ENCODE data around the gene CSK. TPM values are rescaled to one million over a fixed set of nuclear protein-coding genes. Genes with fewer than 3 reads are reported as not detected.
"Not testable (repeated sequence)": the region's sequence is repeated elsewhere in the genome, so short reads cannot be mapped to it uniquely, and the experiment has no call there.

CSK gene
- 21.7 and 22.7 TPM in 2 replicates for total RNA-seq (2014; rRNA removed; shearing (Covaris generic))

DNA sequence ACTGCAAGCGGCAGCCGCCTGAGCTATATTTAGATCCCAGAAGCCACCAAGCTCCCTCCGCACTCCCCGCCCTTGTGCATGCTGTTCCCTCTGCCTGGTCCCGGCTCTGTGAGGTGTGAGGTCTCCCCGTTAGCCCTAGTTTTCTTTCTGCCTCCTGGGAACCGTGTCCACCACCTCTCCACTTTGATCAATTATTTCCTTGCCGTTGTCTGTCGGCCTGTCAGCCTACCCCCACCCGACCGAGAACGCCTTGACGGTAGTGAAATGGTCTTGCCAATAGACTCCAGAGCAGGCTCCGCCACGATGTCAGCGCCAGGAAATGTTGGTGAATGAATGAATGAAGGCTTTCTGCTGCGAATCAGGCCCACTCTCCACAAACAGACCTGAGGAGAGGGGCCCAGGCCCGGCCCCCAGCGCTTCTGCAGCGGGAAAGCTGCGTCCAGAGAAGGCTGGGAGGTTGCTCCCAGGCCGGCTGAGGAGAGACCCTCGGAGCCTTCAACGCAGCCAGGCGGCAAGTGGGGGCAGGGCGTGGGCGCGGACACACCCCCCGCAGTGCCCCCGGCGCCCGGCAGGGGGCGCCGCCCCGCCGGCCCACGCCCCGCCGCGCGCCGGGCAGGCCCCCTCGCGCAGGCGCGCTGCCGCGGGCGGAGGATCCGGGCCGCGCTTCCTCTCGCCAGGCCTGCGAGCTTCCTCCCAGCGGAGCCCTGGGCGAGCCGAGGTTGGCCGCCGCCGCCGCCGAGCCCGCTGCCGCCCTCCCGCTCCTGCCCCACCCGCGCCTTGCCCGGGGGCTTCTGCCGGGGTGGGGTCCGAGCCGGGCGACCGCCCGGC, at the start of gene CSK:
CSK (plus strand) TSS at position 650 of the 828 bp plus-strand sequence. CDS start 16,218 bp downstream, outside the sequence.
- no peak for DNase-seq (ENCODE audit: low spot score)

DNA sequence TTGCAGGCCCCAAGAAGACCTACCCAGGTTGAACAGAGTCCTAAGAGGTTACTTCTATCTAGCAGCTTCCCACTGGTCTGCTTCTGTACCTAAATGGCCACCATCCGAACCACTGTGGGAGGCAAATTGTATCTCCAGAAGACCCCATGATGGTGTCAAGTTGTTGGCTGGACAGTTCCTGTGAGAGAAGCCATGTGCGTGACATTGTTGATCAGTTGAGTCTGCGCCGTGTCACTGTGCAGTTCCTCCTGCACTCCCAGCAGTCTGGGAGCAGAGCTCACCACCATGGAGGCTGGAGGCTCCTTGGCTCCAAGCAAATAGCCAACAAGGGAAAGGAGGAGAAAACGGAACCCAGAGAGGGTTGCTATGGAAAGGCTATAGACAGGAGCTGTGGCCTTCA, 49.0 kb upstream of the CSK start:
- no peak for DNase-seq (ENCODE audit: low spot score)

DNA sequence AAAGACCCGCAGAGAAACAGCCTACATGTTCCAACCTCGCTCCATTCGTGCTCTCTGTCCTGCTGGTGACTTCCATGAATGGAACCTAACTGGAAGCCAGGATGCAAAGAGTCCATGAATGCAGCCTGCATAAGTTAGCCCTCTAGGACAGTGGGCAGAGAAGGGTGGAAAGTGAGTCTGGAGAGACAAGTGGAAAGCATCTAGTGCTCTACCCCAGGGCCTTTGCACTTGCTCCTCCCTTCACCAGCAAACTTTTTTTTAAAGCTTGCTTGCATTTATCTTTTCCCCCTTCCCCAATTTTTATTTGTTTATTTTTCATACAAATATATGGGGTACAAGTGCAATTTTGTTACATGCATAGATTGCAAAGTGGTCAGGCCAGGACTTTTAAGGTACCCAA, 48.6 kb upstream of the CSK start:
- DNase-seq (ENCODE audit: low spot score): no peak

DNA sequence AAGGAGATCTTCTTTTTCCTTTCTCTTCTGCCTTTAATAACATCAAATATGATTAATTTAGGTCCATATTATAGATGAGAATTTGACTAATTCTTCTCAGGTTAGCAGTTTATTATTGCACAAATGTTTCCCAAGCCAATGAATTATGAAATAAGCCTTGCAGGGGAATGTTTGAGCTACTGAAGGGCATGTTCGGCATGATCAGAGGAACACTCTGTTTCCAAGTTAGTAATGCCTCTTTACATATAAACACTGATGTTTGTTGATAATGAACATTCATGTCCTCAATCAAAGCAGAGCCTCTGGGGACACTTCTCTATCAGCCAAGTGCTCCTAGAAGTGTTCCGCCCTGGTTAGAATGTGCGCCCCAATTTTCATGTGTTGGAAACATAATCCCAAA, 46.6 kb upstream of the CSK start:
- DNase-seq (ENCODE audit: low spot score): no peak

DNA sequence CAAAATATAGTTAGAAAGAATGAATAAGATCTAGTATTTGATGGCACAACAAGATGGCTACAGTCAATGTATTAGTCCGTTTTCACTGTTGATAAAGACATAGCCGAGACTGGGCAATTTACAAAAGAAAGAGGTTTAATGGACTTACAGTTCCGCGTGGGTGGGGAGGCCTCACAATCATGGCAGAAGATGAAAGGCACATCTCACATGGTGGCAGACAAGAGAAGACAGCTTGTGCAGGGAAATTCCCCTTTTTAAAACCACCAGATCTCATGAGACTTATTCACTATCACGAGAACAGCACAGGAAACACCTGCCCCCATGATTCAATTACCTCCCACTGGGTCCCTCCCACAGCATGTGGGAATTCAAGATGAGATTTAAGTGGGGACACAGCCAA, 43.6 kb upstream of the CSK start:
- DNase-seq (ENCODE audit: low spot score): not testable (repeated sequence)

DNA sequence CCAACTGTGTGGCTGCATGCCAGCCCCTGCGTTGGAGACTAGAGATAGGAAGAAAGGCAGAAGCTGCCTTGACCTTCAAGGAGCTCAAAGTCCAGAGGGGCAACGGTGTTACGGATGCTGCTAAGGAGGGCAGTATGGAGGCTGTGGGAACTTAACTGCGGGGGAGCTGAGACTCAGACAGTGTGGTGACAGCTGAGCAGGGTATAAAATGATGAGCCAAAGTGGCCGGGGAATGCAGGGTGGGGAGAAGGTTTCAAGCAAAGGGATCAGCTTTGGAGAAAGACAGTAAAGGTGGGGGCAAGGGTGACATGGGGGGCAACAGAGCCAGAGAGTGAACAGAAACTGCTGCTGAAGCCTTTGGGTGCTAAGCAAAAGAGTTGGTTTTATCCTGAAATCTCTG, 39.5 kb upstream of the CSK start:
- no peak for DNase-seq (ENCODE audit: low spot score)

DNA sequence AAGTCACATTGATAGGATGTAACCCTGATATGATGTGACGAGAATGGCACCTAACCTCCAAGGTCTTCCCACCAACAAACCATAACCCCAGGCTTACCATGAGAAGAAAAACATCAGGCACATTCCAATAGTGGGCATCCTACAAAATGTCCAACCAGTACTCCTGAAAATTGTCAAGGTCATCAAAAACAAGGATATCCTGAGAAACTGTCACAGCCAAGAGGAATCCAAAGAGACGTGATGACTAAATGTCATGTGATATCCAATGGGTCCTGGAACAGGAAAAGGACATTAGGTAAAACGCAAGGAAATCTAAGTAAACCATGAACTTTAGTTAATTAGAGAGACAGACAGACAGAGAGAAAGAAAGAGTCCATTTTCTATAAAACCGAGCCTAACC, 35.5 kb upstream of the CSK start:
- DNase-seq (ENCODE audit: low spot score): no peak

DNA sequence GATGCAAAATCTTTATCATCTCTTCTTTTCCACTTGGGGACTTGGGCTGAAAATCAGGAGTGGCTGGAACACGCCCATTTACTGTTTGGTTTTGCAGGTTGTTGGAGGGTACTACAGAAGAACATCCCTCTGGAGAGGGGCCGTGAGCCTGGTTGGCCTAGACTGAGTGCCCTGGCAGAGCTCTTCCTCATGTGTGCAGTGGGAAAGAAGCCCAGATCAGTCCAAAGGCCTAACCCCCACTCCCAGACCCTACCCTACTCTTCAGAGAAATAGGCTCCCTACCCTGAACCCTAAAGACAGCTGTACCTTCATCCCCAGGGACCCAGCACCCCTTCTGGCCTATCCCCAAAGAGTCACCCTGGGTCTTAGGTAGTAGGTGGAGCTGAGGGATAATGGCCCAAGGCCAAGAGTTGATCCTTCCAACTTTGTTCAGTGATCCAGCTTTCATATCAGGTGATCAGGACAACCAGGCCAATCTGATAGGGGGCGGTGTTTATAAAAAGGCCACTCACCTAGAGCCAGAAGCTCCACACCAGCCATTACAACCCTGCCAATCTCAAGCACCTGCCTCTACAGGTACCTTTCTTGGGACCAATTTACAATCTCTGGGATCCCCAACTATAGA, 33.4 kb upstream of the CSK start, which contains the start of gene CYP1A2:
CYP1A2 (plus strand) TSS at position 524 of the 625 bp plus-strand sequence. CDS start 894 bp downstream, outside the sequence.
- no peak for DNase-seq (ENCODE audit: low spot score)

DNA sequence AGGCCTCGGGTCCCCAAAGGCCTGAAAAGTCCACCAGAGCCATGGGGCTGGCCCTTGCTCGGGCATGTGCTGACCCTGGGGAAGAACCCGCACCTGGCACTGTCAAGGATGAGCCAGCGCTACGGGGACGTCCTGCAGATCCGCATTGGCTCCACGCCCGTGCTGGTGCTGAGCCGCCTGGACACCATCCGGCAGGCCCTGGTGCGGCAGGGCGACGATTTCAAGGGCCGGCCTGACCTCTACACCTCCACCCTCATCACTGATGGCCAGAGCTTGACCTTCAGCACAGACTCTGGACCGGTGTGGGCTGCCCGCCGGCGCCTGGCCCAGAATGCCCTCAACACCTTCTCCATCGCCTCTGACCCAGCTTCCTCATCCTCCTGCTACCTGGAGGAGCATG, 32.0 kb upstream of the CSK start:
- DNase-seq (ENCODE audit: low spot score): no peak

DNA sequence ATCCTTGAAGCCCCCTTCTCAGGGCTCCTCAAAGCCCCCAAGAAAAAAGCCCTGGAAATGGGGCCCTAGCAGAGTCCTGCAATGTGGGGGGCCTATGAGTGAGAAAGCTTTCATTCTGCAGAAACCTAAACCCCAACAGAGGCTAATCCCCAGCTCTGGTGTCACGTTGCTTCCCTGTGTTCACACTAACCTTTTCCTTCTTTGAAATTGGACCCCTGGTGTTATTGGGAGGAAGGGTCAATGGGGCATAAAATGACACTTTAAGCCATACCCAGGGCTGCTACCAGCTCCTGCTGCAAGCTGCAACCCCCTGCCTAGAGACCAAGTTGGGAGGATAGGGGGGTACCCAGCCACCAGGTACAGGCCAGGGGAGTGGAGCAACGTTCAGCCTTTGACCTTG, 31.1 kb upstream of the CSK start:
- no peak for DNase-seq (ENCODE audit: low spot score)

DNA sequence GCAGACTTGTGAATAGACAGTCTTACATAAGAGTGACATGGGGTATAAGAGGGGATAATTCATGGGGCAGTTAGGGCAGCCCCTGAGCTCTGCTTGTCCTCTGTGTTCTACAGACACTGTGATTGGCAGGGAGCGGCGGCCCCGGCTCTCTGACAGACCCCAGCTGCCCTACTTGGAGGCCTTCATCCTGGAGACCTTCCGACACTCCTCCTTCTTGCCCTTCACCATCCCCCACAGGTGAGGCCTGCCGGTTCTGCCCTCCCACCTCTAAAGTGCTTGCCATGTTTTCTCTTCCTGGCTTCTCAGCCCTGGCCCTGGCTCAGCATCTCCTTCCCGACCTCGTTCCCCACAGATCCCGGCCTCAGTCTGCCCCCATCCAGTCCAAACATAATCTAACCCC, 29.9 kb upstream of the CSK start:
- no peak for DNase-seq (ENCODE audit: low spot score)

DNA sequence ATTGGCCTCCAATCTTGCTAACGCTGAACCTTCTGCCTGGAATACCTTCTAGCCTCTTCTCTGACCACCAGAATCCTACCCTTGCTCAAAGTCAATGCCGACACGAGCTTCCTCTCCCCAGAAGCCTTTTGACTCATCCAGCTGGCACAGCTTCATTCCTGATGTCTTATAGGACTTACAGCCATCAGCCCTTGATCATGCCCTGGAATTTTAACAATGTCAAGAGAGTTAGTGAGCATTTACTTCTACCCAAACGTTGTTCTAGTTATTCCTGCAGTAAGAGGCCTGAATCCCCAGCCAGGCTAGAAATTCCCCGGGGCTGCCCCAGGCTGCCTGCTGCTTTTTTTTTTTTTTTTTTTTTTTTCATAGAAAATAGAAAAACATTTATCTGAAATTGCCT, 29.3 kb upstream of the CSK start:
- DNase-seq (ENCODE audit: low spot score): no peak

DNA sequence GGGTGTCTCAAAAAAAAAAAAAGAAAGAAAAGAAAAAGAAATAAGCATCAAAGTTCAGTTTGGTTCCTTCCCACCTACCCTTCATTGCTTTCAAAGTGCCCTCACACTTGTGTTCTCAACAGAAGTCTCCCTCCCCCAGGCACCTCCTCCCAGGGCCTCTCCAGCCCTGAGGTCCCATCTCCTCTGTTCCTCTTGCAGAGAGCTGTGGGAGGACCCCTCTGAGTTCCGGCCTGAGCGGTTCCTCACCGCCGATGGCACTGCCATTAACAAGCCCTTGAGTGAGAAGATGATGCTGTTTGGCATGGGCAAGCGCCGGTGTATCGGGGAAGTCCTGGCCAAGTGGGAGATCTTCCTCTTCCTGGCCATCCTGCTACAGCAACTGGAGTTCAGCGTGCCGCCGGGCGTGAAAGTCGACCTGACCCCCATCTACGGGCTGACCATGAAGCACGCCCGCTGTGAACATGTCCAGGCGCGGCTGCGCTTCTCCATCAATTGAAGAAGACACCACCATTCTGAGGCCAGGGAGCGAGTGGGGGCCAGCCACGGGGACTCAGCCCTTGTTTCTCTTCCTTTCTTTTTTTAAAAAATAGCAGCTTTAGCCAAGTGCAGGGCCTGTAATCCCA, 27.2 kb upstream of the CSK start:
- DNase-seq (ENCODE audit: low spot score): no peak

DNA sequence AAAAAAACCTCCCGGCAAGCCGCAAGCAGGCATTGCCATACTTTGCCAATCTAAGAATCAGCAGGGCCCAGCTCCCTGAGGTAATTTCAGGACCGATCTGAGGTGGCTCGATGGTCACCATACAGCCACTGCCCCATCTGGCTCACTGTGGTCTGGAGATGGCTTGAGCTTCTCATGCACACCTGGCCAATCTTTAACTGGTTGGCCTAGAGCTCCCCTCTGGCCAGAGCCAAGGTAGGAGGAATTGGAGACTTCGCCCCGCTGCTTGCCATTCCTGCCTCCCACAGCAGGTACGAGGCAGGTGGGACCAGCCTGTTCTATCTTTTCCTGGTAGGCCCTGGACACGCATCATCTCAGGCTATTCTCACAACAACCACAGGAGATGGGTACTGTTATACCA, 23.1 kb upstream of the CSK start:
- no peak for DNase-seq (ENCODE audit: low spot score)

DNA sequence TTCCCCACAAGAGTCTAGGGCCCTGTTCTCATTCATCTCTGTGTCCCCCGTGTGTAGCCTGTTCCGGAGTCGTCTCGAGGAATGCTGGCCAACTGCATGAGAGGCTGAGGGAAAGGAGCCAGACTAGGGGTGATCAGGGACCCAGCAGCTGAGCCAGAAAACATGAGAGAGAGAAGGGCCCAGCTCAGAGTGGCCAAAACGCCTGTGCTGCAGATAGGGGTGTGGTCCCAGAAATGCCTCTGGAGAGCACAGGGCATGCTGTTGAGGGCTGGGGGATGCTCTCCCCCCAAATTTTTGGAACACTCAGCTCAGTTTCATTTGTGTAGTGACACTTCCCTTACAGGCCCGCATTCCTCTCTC, 19.1 kb upstream of the CSK start:
- no peak for DNase-seq (ENCODE audit: low spot score)

DNA sequence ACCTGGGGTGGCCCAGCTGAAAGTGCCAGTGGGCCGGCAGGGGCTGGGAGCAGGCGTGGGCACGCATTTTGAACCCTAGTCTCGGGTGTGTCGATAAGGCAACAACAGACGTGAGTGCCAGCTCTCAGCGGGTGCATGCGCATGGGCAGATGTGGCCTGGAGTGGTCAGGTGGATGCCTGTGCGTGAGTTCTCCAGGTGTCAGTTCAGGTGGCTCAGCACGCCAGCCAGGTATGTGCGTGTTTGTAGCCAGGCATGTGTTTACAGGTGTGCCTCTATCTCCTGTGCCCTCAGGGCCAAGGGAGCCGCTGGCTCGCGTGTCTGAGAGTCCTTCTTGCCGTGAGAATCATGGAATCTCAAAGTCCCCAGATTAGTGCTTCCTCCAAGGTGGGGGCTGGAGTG, 18.5 kb upstream of the CSK start:
- DNase-seq (ENCODE audit: low spot score): no peak

DNA sequence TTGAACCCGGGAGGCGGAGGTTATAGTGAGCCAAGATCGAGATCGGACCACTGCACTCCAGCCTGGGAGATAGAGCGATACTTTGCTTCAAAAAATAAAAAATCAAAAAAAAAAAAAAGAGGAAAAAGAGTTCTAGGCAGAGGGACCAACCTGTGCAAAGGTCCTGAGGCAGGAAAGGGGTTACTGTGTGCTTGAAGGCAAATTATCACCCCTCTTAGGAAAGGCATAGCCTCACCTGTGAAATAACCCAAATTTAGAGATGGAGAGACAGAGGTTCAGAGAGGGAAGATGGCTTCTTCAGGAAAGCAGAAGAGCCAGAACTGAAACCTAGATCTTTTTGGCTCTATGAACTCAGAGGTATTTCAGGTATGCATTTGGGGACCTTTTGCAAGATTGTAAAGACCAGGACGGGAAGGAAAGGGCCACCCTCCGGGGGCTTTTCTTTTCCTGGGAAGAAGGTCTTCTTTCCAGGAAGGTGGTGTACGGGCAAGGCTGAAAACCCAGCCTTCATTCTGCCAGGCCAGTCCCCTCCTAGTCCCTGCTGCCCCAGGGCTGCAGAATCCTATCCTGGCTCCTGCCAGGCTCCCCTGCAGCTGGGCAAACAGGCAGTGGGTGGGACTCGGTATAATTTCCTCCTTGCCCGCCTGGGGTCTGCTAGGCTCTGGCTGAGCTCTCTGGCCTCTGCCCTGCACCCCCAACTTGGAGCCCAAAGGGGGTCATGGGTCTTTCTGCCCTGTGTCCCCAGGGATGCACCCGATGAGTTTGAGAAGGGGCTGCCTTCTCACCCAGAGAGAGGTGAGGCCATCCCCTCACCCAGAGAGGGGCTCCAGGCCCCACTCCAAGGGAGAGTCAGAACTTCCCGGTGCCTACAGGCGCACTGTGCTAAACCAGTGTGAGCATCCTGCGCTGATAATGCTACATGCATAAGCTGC, 14.4 kb upstream of the CSK start:
- no peak for DNase-seq (ENCODE audit: low spot score)

DNA sequence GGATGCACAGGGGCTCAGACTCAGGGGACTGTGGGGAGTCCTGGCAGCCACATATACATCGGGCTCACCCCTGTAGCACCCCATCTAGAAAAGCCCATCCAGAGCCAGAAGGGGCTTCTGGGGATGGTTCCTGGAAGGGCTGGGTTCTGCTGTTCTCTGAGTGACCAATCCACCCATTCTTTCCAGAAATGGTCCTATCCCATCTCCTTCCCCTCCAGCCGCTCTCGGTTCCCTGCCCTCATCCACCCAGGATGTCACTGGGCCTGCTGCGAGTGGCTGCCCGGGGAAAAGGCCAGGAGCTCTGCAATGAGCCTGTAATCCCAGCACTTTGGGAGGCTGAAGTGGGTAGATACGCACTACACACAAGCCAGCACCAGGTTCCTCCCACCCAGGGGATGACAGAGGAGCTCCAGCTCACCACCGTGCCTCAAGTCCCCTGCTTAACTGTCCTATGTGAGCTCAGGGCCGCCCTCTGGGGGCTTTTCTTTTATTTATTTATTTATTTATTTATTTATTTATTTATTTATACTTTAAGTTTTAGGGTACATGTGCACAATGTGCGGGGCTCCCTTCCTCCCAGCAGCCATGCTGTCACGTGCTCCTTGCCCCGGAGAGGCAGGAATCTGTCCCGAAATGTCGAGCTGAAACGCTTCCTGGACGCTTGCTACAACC, 13.6 kb upstream of the CSK start:
- no peak for DNase-seq (ENCODE audit: low spot score)

DNA sequence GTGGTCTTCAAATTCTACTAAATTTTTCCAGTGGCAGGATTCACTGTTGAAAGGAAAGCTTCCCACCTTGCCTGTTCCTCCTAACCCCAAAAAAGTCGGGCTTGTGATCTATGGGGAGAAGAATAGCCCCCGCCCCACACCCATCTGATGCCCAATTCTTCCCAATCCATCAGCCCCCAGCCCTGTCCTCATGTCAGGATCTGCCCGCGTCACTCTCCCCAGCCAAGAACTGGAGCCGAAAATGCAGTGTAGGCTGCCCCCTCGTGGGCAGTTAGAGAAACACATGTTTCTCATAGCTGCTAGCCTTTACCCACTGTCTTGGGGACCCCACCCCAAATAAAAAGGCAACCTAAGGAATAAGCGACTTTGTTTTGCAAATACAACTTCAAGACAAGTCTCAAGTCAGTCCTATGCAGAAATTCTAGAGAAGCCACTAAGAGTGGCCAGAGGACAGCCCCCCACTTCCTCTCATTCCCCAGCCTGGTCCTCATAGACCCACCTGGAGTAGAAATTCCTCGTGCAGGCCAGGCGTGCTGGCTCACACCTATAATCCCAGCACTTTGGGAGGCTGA, 13.0 kb upstream of the CSK start:
- DNase-seq (ENCODE audit: low spot score): peak; percentile 36

DNA sequence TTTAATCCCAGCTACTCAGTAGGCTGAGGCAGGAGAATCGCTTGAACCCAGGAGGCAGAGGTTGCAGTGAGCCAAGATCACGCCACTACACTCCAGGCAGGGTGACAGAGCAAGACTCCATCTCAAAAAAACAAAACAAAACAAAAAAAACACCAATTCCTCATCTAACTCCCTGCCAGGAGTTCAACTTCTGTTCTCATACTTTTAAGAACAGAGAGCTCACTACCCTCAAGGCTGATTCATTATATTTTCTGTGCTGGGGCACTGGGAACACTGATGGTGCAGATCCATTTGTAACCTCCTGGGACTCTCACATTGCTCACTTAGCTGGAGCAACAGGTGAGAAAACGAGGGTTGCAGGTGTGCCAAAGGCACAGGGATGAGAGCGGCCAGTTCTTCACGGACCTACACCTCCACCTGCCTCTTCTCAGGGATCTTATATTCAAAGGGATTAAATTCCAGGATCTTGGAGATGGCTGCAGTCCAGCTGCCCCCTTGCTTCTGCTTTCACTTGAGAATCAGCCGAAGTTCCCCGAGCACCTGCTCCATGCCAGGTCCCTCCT, 12.3 kb upstream of the CSK start:
- no peak for DNase-seq (ENCODE audit: low spot score)

All from H4 (cell line).